Small intestine (tissue), 7 donors: Measurements from ENCODE around the gene HOXA3. TPM values are rescaled to one million over a fixed set of nuclear protein-coding genes. Genes with fewer than 3 reads are reported as not detected.

ENCODE experiments used
- DNase-seq, 2 donors: peaks; one replicate each; pipeline versions ENCODE4 v3.0.0 to v3.0.0-alpha.2; 2013
- FAIRE-seq: peaks from 2 replicates; lab custom pipeline; 2012; peaks lifted over from hg19 to GRCh38; lab: Jason Lieb, UNC
- H3K27ac ChIP-seq, 3 donors: one replicate each; pipeline ENCODE4 v1.5.1; 2013; ENCODE audit warnings: low read length in 2 of 3, mild to moderate bottlenecking in 2 of 3, control low read depth in 1 of 3, inconsistent platforms in 1 of 3, low read depth in 1 of 3, moderate library complexity in 1 of 3
- H3K27me3 ChIP-seq, 3 donors: one replicate each; pipeline ENCODE4 v1.6.1; 2013; ENCODE audit warnings: low read length in 3 of 3, inconsistent platforms in 1 of 3; ENCODE audit not compliant: control insufficient read depth in 3 of 3, insufficient read depth in 3 of 3
- H3K36me3 ChIP-seq, 3 donors: one replicate each; pipeline ENCODE4 v1.6.1; 2013; ENCODE audit warnings: low read length in 3 of 3, inconsistent platforms in 1 of 3, low read depth in 1 of 3, mild to moderate bottlenecking in 1 of 3, moderate library complexity in 1 of 3; ENCODE audit not compliant: control insufficient read depth in 3 of 3, insufficient read depth in 2 of 3
- H3K4me1 ChIP-seq, 3 donors: one replicate each; pipeline ENCODE4 v1.6.1; 2013; ENCODE audit warnings: low read length in 2 of 3, inconsistent platforms in 1 of 3, low read depth in 1 of 3, mild to moderate bottlenecking in 1 of 3, moderate library complexity in 1 of 3; ENCODE audit not compliant: control insufficient read depth in 3 of 3, insufficient read depth in 2 of 3
- H3K4me3 ChIP-seq, 3 donors: one replicate each; pipeline ENCODE4 v1.5.1; 2013; ENCODE audit warnings: low read length in 3 of 3, control low read depth in 1 of 3, inconsistent platforms in 1 of 3, low read depth in 1 of 3, mild to moderate bottlenecking in 1 of 3, moderate library complexity in 1 of 3
- H3K9me3 ChIP-seq, 2 donors: one replicate each; pipeline ENCODE4 v1.6.1; 2013; ENCODE audit warnings: low read depth in 1 of 2, low read length in 1 of 2; ENCODE audit not compliant: control insufficient read depth in 2 of 2, insufficient read depth in 1 of 2
- WGBS, 3 donors: extraction: QIAGEN DNeasy Blood & Tissue Kit; methylation state at CpG; one replicate each; pipeline ENCODE4 v1.1.7; 2013; 5-methylcytosine and 5-hydroxymethylcytosine counted together
- polyA plus RNA-seq, 4 donors: library from polyadenylated mRNA; stranded (reverse) in 3 of 4; unstranded in 1 of 4; fragments of 200-250 nt in 3 of 4; fragments of 120-200 nt in 1 of 4; gene quantifications; one replicate each; pipeline versions ENCODE4 v1.2.1 to v1.2.3, GENCODE V29; 2013
- donor health status: healthy with polysubstance abuse.
- donor health status: control.
- donor health status: control.
- donor health status: Bipolar disorder and iron deficiency.
- donor health status: healthy.

HOXA3 gene
- polyA plus RNA-seq, 4 donors = 0.45 to 47.4 (median 1.9) TPM

GRCh38 chr7:27185854-27186667 lies 33.7 kb upstream of the HOXA3 start:
- peaks cover 0 to 11% of the 10 kb centered on the region in 2 donors for H3K9me3 ChIP-seq
- H3K27ac ChIP-seq = peak overlapping the region in 1 of 3 donors; percentile 29
- H3K27me3 ChIP-seq = peaks cover 14 to 96% (median 85%) of the 10 kb centered on the region in 3 donors
- WGBS, 3 donors = 5 to 13% (median 9%) methylated on average over 24 of the region's 24 CpGs
- H3K4me1 ChIP-seq = peaks cover 2 to 13% (median 4%) of the 10 kb centered on the region in 3 donors
- DNase-seq (no peak), FAIRE-seq (no peak)
- no peaks in the 10 kb centered on the region for H3K36me3 ChIP-seq
- H3K4me3 ChIP-seq = peak overlapping the region in 2 of 3 donors; percentile 54 to 55

- H3K27me3 ChIP-seq = peaks cover 14 to 96% (median 85%) of the 10 kb centered on the region in 3 donors
- peak in 1 of 2 donors; percentile 63 for DNase-seq
- FAIRE-seq = no peak
- H3K4me3 ChIP-seq = peak within 1 kb of the TSS; percentile 50 to 70 (median 54)
- peak within 1 kb of the TSS in 1 of 3 donors; percentile 64 for H3K27ac ChIP-seq
- peaks cover 0 to 11% of the 10 kb centered on the region in 2 donors for H3K9me3 ChIP-seq
- no peaks in the 10 kb centered on the region for H3K36me3 ChIP-seq
- peaks cover 2 to 13% (median 4%) of the 10 kb centered on the region in 3 donors for H3K4me1 ChIP-seq
- WGBS, 3 donors = 5 to 11% (median 10%) methylated on average over 43 of the region's 43 CpGs
These were observed 32.9 kb upstream of the HOXA3 start, which contains the start of gene HOXA11 for GRCh38 chr7:27185013-27185853. HOXA11 (minus strand) TSS chr7:27185232; CDS start chr7:27185144, 88 bp downstream.

- Histone ChIP-seq H3K4me1 (peaks cover 2 to 18% (median 4%) of the 10 kb centered on the region in 3 donors), H3K27me3 (peaks cover 9 to 96% (median 81%) of the 10 kb centered on the region in 3 donors), H3K36me3 (no peaks in the 10 kb centered on the region), H3K4me3 (peak overlapping the region; percentile 50 to 70 (median 54)), H3K27ac (peak overlapping the region in 1 of 3 donors; percentile 64), H3K9me3 (peaks cover 0 to 11% of the 10 kb centered on the region in 2 donors)
- WGBS, 3 donors = 2 to 3% (median 3%) methylated on average over 71 to 72 of the region's 72 CpGs
- FAIRE-seq = no peak
- peak in 1 of 2 donors; percentile 65 for DNase-seq
These were observed 32.1 kb upstream of the HOXA3 start for GRCh38 chr7:27184337-27185012.

- Histone ChIP-seq H3K4me3 (peak overlapping the region; percentile 50 to 70 (median 54)), H3K4me1 (peaks cover 2 to 18% (median 4%) of the 10 kb centered on the region in 3 donors), H3K27me3 (peaks cover 9 to 96% (median 80%) of the 10 kb centered on the region in 3 donors), H3K9me3 (peaks cover 0 to 11% of the 10 kb centered on the region in 2 donors), H3K27ac (peak overlapping the region in 1 of 3 donors; percentile 22), H3K36me3 (no peaks in the 10 kb centered on the region)
- peak in 1 of 2 donors; percentile 49 for DNase-seq
- 2 to 5% (median 4%) methylated on average over 30 of the region's 30 CpGs for WGBS, 3 donors
- no peak for FAIRE-seq
These were observed 31.4 kb upstream of the HOXA3 start for GRCh38 chr7:27183682-27184336.

GRCh38 chr7:27182861-27183681 lies 30.7 kb upstream of the HOXA3 start:
- Histone ChIP-seq H3K27me3 (peaks cover 9 to 96% (median 77%) of the 10 kb centered on the region in 3 donors), H3K4me1 (peaks cover 2 to 14% (median 4%) of the 10 kb centered on the region in 3 donors)
- whole genome bisulfite sequencing, 3 donors = 10 to 12% (median 11%) methylated on average over 38 to 39 of the region's 39 CpGs

GRCh38 chr7:27182285-27182841 lies 30.0 kb upstream of the HOXA3 start:
- peaks cover 2 to 12% (median 4%) of the 10 kb centered on the region in 3 donors for H3K4me1 ChIP-seq
- peaks cover 9 to 96% (median 76%) of the 10 kb centered on the region in 3 donors for H3K27me3 ChIP-seq
- H3K27ac ChIP-seq = no peak overlapping the region
- WGBS, 3 donors = 24 to 45% (median 24%) methylated on average over 4 of the region's 4 CpGs
- DNase-seq (no peak), FAIRE-seq (no peak)
- no peaks in the 10 kb centered on the region for H3K36me3 ChIP-seq
- peak overlapping the region in 1 of 3 donors; percentile 54 for H3K4me3 ChIP-seq
- H3K9me3 ChIP-seq = peaks cover 0 to 11% of the 10 kb centered on the region in 2 donors

More at GRCh38 chr7:27182861-27183681, 30.7 kb upstream of the HOXA3 start:
- DNase-seq (no peak), FAIRE-seq (no peak)
- no peaks in the 10 kb centered on the region for H3K36me3 ChIP-seq
- no peak overlapping the region for H3K27ac ChIP-seq
- peak overlapping the region in 2 of 3 donors; percentile 54 to 70 for H3K4me3 ChIP-seq
- H3K9me3 ChIP-seq = peaks cover 0 to 11% of the 10 kb centered on the region in 2 donors
